Fibroblast of mammary gland (primary cell): Measurements from ENCODE around the gene NEK10.
A peak's percentile ranks its signal among the peaks of the same experiment; 100 is the strongest.

ENCODE experiments used
- DNase-seq: peaks from one replicate; pipeline ENCODE4 v3.0.0-alpha.2; 2010; ENCODE audit warnings: low read depth
- H3K4me3 ChIP-seq: 2 replicates; pipeline ENCODE4 v1.5.1; 2011; ENCODE audit warnings: low read depth, mild to moderate bottlenecking, low read length, moderate library complexity; ENCODE audit not compliant: control insufficient read depth
- TF ChIP-seq, protein P1 (sequence below): conservative IDR thresholded peaks from 2 replicates; pipeline ENCODE4 v1.5.1; 2011; ENCODE audit warnings: low read depth, low read length, inconsistent platforms; ENCODE audit not compliant: control insufficient read depth, insufficient read depth

Gene NEK10

GRCh38 chr3:27108322-27108721 lies 260.9 kb downstream of the NEK10 start:
- no peak for DNase-seq
- no peak overlapping the region for H3K4me3 ChIP-seq
- TF ChIP-seq, protein P1, sequence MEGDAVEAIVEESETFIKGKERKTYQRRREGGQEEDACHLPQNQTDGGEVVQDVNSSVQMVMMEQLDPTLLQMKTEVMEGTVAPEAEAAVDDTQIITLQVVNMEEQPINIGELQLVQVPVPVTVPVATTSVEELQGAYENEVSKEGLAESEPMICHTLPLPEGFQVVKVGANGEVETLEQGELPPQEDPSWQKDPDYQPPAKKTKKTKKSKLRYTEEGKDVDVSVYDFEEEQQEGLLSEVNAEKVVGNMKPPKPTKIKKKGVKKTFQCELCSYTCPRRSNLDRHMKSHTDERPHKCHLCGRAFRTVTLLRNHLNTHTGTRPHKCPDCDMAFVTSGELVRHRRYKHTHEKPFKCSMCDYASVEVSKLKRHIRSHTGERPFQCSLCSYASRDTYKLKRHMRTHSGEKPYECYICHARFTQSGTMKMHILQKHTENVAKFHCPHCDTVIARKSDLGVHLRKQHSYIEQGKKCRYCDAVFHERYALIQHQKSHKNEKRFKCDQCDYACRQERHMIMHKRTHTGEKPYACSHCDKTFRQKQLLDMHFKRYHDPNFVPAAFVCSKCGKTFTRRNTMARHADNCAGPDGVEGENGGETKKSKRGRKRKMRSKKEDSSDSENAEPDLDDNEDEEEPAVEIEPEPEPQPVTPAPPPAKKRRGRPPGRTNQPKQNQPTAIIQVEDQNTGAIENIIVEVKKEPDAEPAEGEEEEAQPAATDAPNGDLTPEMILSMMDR, result no peak

- DNase-seq, result no peak
Measured at GRCh38 chr3:27105904-27106303, 263.3 kb downstream of the NEK10 start.

GRCh38 chr3:27097182-27097581 lies 272.0 kb downstream of the NEK10 start:
- TF ChIP-seq, protein P1, result no peak
- no peak for DNase-seq

More at GRCh38 chr3:27105904-27106303, 263.3 kb downstream of the NEK10 start:
- no peak overlapping the region for H3K4me3 ChIP-seq
- TF ChIP-seq, protein P1, result no peak

DNA sequence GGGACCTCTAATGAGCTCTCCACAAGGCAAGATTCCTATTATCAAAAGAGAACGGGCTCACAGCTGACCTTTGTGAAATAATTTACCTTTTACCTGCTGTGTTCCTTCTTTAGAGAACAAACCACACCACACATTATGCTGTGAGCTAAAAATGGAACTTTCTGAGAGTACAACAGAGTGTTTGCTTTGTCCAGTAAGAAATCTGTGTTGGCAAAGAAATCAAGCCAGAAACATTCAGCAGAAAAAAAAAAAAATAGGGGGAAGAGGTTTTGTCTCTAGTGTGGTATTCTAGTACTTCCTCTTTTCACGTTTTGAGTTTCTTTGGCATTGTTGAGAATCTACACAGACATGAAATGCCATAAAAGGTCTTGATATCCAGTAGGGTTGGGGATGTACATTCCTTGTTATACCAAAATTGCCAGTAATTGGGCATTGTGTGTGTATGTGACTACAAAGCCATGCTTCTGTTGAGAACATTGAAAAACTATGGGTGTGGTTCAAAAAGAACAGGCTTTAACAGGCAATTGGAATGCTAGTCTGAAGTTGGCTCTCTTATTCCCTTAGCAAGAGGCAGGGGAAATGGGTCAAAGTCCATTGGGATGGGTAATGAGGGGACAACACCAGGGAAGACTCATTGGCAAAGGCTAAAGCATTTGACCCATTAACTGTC lies 273.5 kb downstream of the NEK10 start:
- no peak for DNase-seq
- H3K4me3 ChIP-seq, result no peak overlapping the region
- TF ChIP-seq, protein P1, result no peak

More at GRCh38 chr3:27097182-27097581, 272.0 kb downstream of the NEK10 start:
- no peak overlapping the region for H3K4me3 ChIP-seq

- TF ChIP-seq, protein P1, result no peak
- H3K4me3 ChIP-seq, result no peak overlapping the region
- DNase-seq, result no peak
Measured at GRCh38 chr3:27094721-27095120, 274.5 kb downstream of the NEK10 start.

- peak; percentile 43 for DNase-seq
- TF ChIP-seq, protein P1, result no peak
Measured at GRCh38 chr3:27093771-27094170, 275.4 kb downstream of the NEK10 start.

More at GRCh38 chr3:27093771-27094170, 275.4 kb downstream of the NEK10 start:
- H3K4me3 ChIP-seq, result no peak overlapping the region
